Psoas muscle (tissue), 8 donors: ENCODE data around the gene ESRRA. TPM values are rescaled to one million over a fixed set of nuclear protein-coding genes. Genes with fewer than 3 reads are reported as not detected.

Source experiments
- ATAC-seq, 4 donors: fragments of 200-7000 bp; cut with Tn5 transposase; one replicate each; pipeline ENCODE4 v1.9.1; 2020; ENCODE audit warnings: moderate library complexity in 3 of 4, mild to moderate bottlenecking in 2 of 4
- DNase-seq, 2 donors: peaks; one replicate each; pipeline ENCODE4 v3.0.0-alpha.2; 2020
- H3K27ac ChIP-seq: fragments of 200-600 bp; one replicate; pipeline ENCODE4 v1.8.0; 2022
- H3K27me3 ChIP-seq, 3 donors: fragments of 200-600 bp in 1 of 3; one replicate each; pipeline versions ENCODE4 v1.6.1 to v1.8.0; 2013 to 2022; ENCODE audit warnings: low read length in 2 of 3, mild to moderate bottlenecking in 2 of 3, moderate library complexity in 1 of 3; ENCODE audit not compliant: insufficient read depth in 3 of 3
- H3K36me3 ChIP-seq, 2 donors: fragments of 200-600 bp in 1 of 2; one replicate each; pipeline versions ENCODE4 v1.6.1 to v1.8.0; 2013 to 2022; ENCODE audit warnings: low read depth in 1 of 2, mild to moderate bottlenecking in 1 of 2, moderate library complexity in 1 of 2; ENCODE audit not compliant: insufficient read depth in 1 of 2
- H3K4me1 ChIP-seq: fragments of 200-600 bp; one replicate; pipeline ENCODE4 v1.8.0; 2022
- H3K4me3 ChIP-seq: fragments of 200-600 bp; one replicate; pipeline ENCODE4 v1.8.0; 2022; ENCODE audit warnings: mild to moderate bottlenecking
- H3K9me3 ChIP-seq: fragments of 200-600 bp; one replicate; pipeline ENCODE4 v1.8.0; 2022
- CTCF ChIP-seq: fragments of 200-600 bp; IDR thresholded peaks from one replicate; pipeline ENCODE4 v1.8.0; 2022; ENCODE audit warnings: antibody characterized with exemption
- WGBS, 3 donors: extraction: QIAGEN DNeasy Blood & Tissue Kit; methylation state at CpG; one replicate each; pipeline versions ENCODE4 v1.1.6 to v1.1.7; 2013; 5-methylcytosine and 5-hydroxymethylcytosine counted together
- intact Hi-C, 2 donors: fragments of 100-400 bp; cut with DNase I; formaldehyde crosslinking; loops; one replicate each; pipeline versions ENCODE4 v1.11.0 to v1.14.2; 2022
- polyA plus RNA-seq, 3 donors: library from polyadenylated mRNA; stranded (reverse); fragments of 200-250 nt; gene quantifications; one replicate each; pipeline ENCODE4 v1.2.3, GENCODE V29; 2013
- total RNA-seq, 4 donors: library from RNA; stranded (reverse); fragmentation: NEBNext Ultra II Directional in 2 of 4; extraction: Animal tissue kit (Norgen Biotek cat#: 25700) in 2 of 4; gene quantifications; one replicate each; pipeline versions ENCODE4 v1.2.1 to v1.2.4, GENCODE V29; 2021 to 2023
- donor health status: healthy with polysubstance abuse.
- donor health status: DM: no; HTN: no; CAD: no; lungs with moderate emphysema.
- donor health status: Bipolar disorder and iron deficiency.
- donor health status: healthy.
- donor health status: DM: yes; HTN: yes; CAD: no.
- donor health status: DM: no; HTN: no; CAD: no.
- donor health status: DM: no; HTN: no; CAD: no.
- donor health status: DM: yes; HTN: yes; CAD: no.

ESRRA gene
- total and polyA plus RNA-seq, 7 donors: 104 to 362 (median 261) TPM

GRCh38 chr11:64327375-64327774, 22.1 kb downstream of the ESRRA start:
- Histone ChIP-seq H3K4me1 (peaks cover 10% of the 10 kb centered on the region), H3K27me3 (no peaks in the 10 kb centered on the region), H3K9me3 (no peaks in the 10 kb centered on the region), H3K36me3 (peaks cover 0 to 7% of the 10 kb centered on the region in 2 donors), H3K4me3 (no peak overlapping the region), H3K27ac (no peak overlapping the region)
- TF ChIP-seq CTCF: no peak
- no peak for DNase-seq
- 84 to 92% (median 88%) methylated on average over 2 of the region's 2 CpGs for WGBS, 3 donors
- ATAC-seq: no peak
- intact Hi-C loops: no loop called here

- WGBS, 3 donors: 73 to 81% (median 77%) methylated on average over 3 of the region's 3 CpGs
- no peak for ATAC-seq
These were observed 22.7 kb downstream of the ESRRA start for GRCh38 chr11:64327993-64328392.

GRCh38 chr11:64330888-64331287, 25.6 kb downstream of the ESRRA start:
- intact Hi-C loops: no loop called here
- WGBS, 3 donors: 77 to 84% (median 79%) methylated on average over 11 of the region's 11 CpGs
- DNase-seq (no peak), ATAC-seq (no peak)
- H3K36me3 ChIP-seq: no peaks in the 10 kb centered on the region
- no peak overlapping the region for H3K27ac ChIP-seq
- H3K4me1 ChIP-seq: peaks cover 10% of the 10 kb centered on the region
- H3K9me3 ChIP-seq: no peaks in the 10 kb centered on the region
- no peak overlapping the region for H3K4me3 ChIP-seq
- no peaks in the 10 kb centered on the region for H3K27me3 ChIP-seq
- no peak for TF ChIP-seq CTCF

More at GRCh38 chr11:64327993-64328392, 22.7 kb downstream of the ESRRA start:
- H3K4me1 ChIP-seq: peaks cover 10% of the 10 kb centered on the region
- TF ChIP-seq CTCF: no peak
- peaks cover 0 to 1% of the 10 kb centered on the region in 2 donors for H3K36me3 ChIP-seq
- H3K9me3 ChIP-seq: no peaks in the 10 kb centered on the region
- H3K4me3 ChIP-seq: no peak overlapping the region
- no peaks in the 10 kb centered on the region for H3K27me3 ChIP-seq
- H3K27ac ChIP-seq: no peak overlapping the region
- DNase-seq: no peak
- intact Hi-C loops: no loop called here

GRCh38 chr11:64331569-64332371, 26.4 kb downstream of the ESRRA start:
- H3K4me1 ChIP-seq: peaks cover 10% of the 10 kb centered on the region
- H3K27ac ChIP-seq: no peak overlapping the region
- ATAC-seq: peak; percentile 62 to 85 (median 76)
- H3K27me3 ChIP-seq: no peaks in the 10 kb centered on the region
- intact Hi-C loops: no loop called here
- no peak overlapping the region for H3K4me3 ChIP-seq
- peak; percentile 82 to 88 for DNase-seq
- TF ChIP-seq CTCF: peak; percentile 39
- H3K9me3 ChIP-seq: no peaks in the 10 kb centered on the region
- no peaks in the 10 kb centered on the region for H3K36me3 ChIP-seq
- 30 to 49% (median 42%) methylated on average over 17 to 20 of the region's 20 CpGs for WGBS, 3 donors

GRCh38 chr11:64333556-64333955, 28.2 kb downstream of the ESRRA start:
- no peaks in the 10 kb centered on the region for H3K36me3 ChIP-seq
- no peak overlapping the region for H3K4me3 ChIP-seq
- ATAC-seq: no peak
- H3K4me1 ChIP-seq: peaks cover 10% of the 10 kb centered on the region
- no peak for TF ChIP-seq CTCF
- intact Hi-C loops: no loop called here
- no peaks in the 10 kb centered on the region for H3K9me3 ChIP-seq
- DNase-seq: no peak
- no peaks in the 10 kb centered on the region for H3K27me3 ChIP-seq
- no peak overlapping the region for H3K27ac ChIP-seq
- 85 to 91% (median 87%) methylated on average over 8 of the region's 8 CpGs for WGBS, 3 donors
